GM18858 (cell line): Measurements from ENCODE around the gene DNM1.

ENCODE experiments used
- ATAC-seq: cut with Tn5 transposase; IDR thresholded peaks from one replicate; pipeline ENCODE4 v1.9.1; 2021; ENCODE audit not compliant: unreplicated experiment

The DNM1 gene

DNA sequence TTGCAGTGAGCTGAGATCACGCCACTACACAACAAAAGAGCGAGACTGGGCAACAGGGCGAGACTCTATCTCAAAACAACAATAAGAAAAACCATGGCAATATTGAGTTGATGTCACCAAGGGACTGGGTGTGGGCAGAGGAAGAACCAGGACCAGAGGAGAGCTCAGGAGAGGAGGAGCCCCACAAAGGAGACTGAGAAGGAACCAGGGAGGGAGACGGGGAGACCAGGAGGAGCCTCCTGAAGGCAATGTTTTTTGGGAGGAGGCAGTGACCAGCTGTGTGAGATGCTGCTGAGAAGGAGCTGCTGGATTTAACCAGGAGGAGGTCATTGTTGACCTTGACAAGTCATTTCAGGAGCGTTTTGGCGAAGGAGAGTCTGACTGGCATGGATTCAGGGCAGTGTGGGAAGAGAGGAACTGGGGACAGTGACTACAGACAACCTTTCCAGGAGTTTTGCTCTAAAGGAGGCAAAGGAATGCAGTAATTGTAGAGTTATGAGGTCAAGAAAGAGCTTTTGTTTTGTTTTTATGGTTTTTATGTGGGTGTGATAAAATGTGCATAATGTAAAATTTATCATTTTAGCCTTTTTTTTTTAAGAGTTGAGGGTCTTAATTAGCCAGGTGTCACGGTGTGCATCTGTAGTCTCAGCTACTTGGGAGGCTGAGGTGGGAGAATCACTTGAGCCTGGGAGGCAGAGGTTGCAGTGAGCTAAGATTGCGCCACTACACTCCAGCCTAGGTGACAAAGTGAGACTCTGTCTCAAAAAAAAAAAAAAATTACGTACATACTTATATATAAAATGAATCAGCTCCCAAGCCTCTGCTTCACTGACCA is 101.2 kb downstream of the DNM1 start:
- no peak for ATAC-seq
